GM18508 (cell line): ENCODE results near the gene OR11A1.

Source experiments
- ATAC-seq: cut with Tn5 transposase; IDR thresholded peaks from one replicate; pipeline ENCODE4 v1.9.1; 2021; ENCODE audit warnings: moderate number of reproducible peaks; ENCODE audit not compliant: insufficient read depth, unreplicated experiment

Gene OR11A1

DNA sequence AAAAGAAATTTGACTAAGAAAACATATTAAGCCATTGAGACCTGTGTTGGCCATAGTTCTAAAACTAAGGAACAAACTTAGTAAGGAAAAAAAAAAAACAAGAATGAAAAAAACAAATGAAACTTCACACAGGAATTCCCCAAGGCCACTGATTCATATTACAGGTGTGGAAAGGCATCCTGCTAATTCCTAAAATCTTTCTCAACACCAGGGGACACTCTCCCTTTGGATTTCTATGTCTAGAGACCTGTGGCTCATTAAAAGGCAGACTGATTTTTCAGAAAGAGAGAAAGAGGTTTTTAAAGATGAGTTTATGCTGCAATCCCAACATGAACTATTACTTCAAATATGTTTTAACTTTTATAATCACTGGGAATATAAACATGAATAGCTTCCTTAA is 42.3 kb downstream of the OR11A1 start, which contains the start of gene OR12D1:
TSS of gene OR12D1 (plus strand) at position 341 of the 400 bp plus-strand sequence.
- ATAC-seq = no peak

- no peak for ATAC-seq
Observed at GRCh38 chr6:29403801-29404200, 53.1 kb downstream of the OR11A1 start.

- ATAC-seq = no peak
Observed at GRCh38 chr6:29399525-29399924, 57.3 kb downstream of the OR11A1 start.

DNA sequence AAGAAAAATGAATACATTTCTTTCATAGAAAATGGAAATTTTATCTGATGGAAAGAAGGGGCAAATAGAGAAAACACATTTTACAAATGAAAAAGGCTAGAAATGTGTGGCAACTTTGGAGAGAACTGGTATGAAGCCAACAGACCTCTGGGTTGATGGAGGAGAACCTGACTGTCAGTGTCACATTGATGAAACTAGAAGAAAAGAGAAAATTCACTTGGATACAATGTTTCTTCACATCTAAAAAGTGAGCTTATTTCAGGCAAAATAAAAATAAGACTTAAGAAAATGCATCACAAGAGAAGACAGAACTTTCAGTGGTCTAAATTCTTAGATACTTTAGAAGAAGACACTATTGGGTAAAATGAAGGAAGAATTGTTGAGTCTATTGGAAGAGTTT is 61.5 kb downstream of the OR11A1 start, which contains the start of gene OR12D2:
TSS of gene OR12D2 (plus strand) at position 301 of the 400 bp plus-strand sequence. CDS start 1,069 bp downstream, outside the sequence.
- no peak for ATAC-seq

GRCh38 chr6:29388533-29388932 is 68.3 kb downstream of the OR11A1 start:
- ATAC-seq = no peak

DNA sequence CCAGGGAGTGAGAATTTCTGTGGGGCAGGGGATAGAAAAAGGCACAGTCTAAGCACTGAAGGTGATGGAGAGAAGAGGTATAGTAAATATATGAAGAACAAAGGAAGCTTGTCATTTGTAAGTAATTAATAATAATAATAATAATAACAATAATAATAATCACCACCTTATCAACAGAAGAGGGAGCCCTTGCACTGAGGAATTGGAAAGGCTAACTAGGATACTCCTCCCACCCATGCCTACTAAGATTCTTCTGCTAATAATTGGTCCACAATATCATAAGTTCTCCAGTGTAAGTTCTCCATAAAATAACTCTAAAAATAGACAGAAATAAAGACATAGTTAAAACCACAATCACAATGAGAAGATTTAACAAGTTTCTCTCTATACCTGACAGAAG is 80.9 kb downstream of the OR11A1 start:
- ATAC-seq = no peak
